Measurements from ENCODE around the gene MEGF6. TPM values are rescaled to one million over a fixed set of nuclear protein-coding genes. Genes with fewer than 3 reads are reported as not detected.

The MEGF6 gene
- total RNA-seq, 1 donor: 102 TPM

GRCh38 chr1:3540876-3541275 is 70.4 kb downstream of the MEGF6 start:
- H3K4me3 ChIP-seq (ENCODE audit: low read depth, low read length): no peak overlapping the region
- DNase-seq (ENCODE audit: low read depth): no peak
- TF ChIP-seq CTCF (IDR thresholded peaks at IDR 0.05; ENCODE audit: insufficient read depth, low read length): no peak

- no peak overlapping the region for H3K4me3 ChIP-seq (ENCODE audit: low read depth, low read length)
- DNase-seq (ENCODE audit: low read depth): peak; percentile 69
- no peak for TF ChIP-seq CTCF (IDR thresholded peaks at IDR 0.05; ENCODE audit: insufficient read depth, low read length)
Observed at GRCh38 chr1:3539707-3540425, 71.4 kb downstream of the MEGF6 start.

- H3K4me3 ChIP-seq (ENCODE audit: low read depth, low read length): no peak overlapping the region
- no peak for TF ChIP-seq CTCF (IDR thresholded peaks at IDR 0.05; ENCODE audit: insufficient read depth, low read length)
- no peak for DNase-seq (ENCODE audit: low read depth)
Observed at GRCh38 chr1:3537359-3537758, 73.9 kb downstream of the MEGF6 start.

GRCh38 chr1:3536420-3537195 is 74.7 kb downstream of the MEGF6 start:
- DNase-seq (ENCODE audit: low read depth): peak; percentile 35
- TF ChIP-seq CTCF (IDR thresholded peaks at IDR 0.05; ENCODE audit: insufficient read depth, low read length): no peak
- no peak overlapping the region for H3K4me3 ChIP-seq (ENCODE audit: low read depth, low read length)

GRCh38 chr1:3535732-3536131 is 75.6 kb downstream of the MEGF6 start:
- no peak for DNase-seq (ENCODE audit: low read depth)
- no peak overlapping the region for H3K4me3 ChIP-seq (ENCODE audit: low read depth, low read length)
- no peak for TF ChIP-seq CTCF (IDR thresholded peaks at IDR 0.05; ENCODE audit: insufficient read depth, low read length)

- no peak for TF ChIP-seq CTCF (IDR thresholded peaks at IDR 0.05; ENCODE audit: insufficient read depth, low read length)
- H3K4me3 ChIP-seq (ENCODE audit: low read depth, low read length): no peak overlapping the region
- DNase-seq (ENCODE audit: low read depth): no peak
Observed at GRCh38 chr1:3534803-3535637, 76.3 kb downstream of the MEGF6 start.
